WERI-Rb-1 (cell line): ENCODE measurements around the gene LMF2.

Experiments used
- DNase-seq: peaks from one replicate; pipeline ENCODE4 v3.0.0-alpha.2; 2020
- H3K27ac ChIP-seq: fragments of 250-450 bp; sonication (Bioruptor Pico); 2 replicates; pipeline ENCODE4 v1.5.1; 2020; ENCODE audit warnings: mild to moderate bottlenecking, moderate library complexity
- H3K27me3 ChIP-seq: fragments of 250-450 bp; sonication (Bioruptor Pico); 2 replicates; pipeline ENCODE4 v1.5.1; 2021; ENCODE audit warnings: mild to moderate bottlenecking, low read depth, moderate library complexity; ENCODE audit not compliant: insufficient read depth, severe bottlenecking
- H3K36me3 ChIP-seq: fragments of 250-450 bp; sonication (Bioruptor Pico); 2 replicates; pipeline ENCODE4 v1.5.1; 2020; ENCODE audit warnings: mild to moderate bottlenecking, moderate library complexity
- H3K4me3 ChIP-seq: 2 replicates; pipeline ENCODE4 v1.5.1; 2011; ENCODE audit warnings: low read depth, mild to moderate bottlenecking, control low read depth, low read length
- H3K9me3 ChIP-seq: fragments of 250-450 bp; sonication (Bioruptor Pico); 2 replicates; pipeline ENCODE4 v1.5.1; 2021; ENCODE audit warnings: mild to moderate bottlenecking, moderate library complexity; ENCODE audit not compliant: severe bottlenecking
- TF ChIP-seq, protein P1 (sequence below): IDR thresholded peaks from 2 replicates; pipeline ENCODE4 v1.5.1; 2011; ENCODE audit warnings: low read depth, mild to moderate bottlenecking, control low read depth, inconsistent platforms, low read length

Gene LMF2

DNA sequence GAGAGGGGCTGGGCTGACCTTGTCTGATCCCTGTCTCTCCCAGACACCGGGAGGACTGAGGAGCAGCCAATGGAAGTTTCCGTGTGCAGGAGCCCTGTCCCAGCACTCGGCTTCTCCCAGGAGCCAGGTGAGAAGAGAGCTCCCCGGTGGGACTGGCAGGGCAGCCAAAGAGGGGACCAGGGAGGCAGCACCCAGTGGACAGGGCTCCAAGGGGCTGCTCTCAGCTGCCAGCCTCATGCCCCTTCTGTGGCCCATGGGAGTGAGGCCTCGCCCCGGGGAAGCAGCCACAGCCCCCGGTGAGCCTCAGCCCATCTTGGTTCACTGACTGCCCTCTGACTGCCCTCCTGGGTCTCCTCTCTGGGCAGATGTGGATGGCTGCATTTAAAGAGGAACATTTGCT is 11.1 kb upstream of the LMF2 start:
- DNase-seq = no peak
- H3K27me3 ChIP-seq = no peaks in the 10 kb centered on the region
- peaks cover 89% of the 10 kb centered on the region for H3K36me3 ChIP-seq
- no peaks in the 10 kb centered on the region for H3K9me3 ChIP-seq
- TF ChIP-seq, protein P1, sequence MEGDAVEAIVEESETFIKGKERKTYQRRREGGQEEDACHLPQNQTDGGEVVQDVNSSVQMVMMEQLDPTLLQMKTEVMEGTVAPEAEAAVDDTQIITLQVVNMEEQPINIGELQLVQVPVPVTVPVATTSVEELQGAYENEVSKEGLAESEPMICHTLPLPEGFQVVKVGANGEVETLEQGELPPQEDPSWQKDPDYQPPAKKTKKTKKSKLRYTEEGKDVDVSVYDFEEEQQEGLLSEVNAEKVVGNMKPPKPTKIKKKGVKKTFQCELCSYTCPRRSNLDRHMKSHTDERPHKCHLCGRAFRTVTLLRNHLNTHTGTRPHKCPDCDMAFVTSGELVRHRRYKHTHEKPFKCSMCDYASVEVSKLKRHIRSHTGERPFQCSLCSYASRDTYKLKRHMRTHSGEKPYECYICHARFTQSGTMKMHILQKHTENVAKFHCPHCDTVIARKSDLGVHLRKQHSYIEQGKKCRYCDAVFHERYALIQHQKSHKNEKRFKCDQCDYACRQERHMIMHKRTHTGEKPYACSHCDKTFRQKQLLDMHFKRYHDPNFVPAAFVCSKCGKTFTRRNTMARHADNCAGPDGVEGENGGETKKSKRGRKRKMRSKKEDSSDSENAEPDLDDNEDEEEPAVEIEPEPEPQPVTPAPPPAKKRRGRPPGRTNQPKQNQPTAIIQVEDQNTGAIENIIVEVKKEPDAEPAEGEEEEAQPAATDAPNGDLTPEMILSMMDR = no peak
- H3K4me3 ChIP-seq = no peak overlapping the region
- H3K27ac ChIP-seq = no peak overlapping the region

DNA sequence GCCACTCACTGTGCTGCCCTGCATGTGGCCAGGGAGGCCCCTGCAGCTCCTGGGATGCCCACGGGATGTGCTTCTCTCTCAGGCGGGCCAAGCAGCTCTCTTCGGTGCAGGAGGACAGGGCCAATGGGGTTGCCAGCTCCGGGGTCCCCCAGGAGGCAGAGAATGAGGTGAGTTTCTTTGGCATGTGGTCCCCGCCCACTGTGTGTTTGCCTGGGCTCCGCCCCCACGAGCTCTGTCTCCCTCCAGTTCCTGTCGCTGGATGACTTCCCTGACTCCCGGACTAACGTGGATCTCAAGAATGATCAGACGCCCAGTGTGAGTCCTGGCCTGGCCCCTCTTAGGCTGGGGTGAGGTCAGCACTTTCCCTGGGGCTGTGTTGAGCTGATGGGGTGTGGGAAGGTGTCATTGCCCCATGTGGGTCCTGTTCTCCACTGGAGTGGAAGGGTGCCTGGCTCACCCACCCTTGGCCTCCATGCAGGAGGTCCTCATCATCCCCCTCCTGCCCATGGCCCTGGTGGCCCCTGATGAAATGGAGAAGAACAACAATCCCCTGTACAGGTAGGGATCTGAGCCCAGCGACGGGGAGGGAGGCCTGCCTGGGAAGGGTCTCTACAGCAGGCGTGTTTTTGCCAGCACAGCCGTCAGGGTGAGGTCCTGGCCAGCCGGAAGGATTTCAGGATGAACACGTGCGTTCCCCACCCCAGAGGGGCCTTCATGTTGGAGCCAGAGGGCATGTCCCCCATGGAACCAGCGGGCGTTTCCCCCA is 10.2 kb upstream of the LMF2 start:
- H3K4me3 ChIP-seq = no peak overlapping the region

DNA sequence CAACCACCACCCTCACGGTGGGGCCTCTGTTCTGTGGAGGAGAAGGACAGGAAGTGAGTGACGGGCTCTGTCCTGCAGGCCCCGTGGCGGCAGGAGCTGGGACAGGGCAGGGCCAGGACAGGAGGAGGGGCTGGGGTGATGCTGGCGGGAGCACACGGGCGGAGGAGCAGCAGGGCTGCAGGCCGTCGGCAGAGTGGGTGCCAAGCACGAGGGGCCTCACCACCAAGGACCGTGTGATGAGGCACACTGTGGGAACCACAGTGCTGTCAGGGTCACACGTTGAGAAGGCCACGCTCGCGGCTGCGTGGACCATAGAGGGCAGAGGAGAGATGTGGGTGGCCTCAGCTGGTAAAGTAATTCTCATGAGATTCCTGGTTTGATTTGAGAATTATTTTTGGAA is 9.4 kb upstream of the LMF2 start:
- TF ChIP-seq, protein P1 = no peak
- Histone ChIP-seq H3K36me3 (peaks cover 81% of the 10 kb centered on the region), H3K4me3 (no peak overlapping the region), H3K27me3 (no peaks in the 10 kb centered on the region), H3K9me3 (no peaks in the 10 kb centered on the region), H3K27ac (no peak overlapping the region)
- no peak for DNase-seq

More for the DNA sequence above, 10.2 kb upstream of the LMF2 start:
- no peaks in the 10 kb centered on the region for H3K9me3 ChIP-seq
- H3K36me3 ChIP-seq = peaks cover 84% of the 10 kb centered on the region
- DNase-seq = no peak
- H3K27me3 ChIP-seq = no peaks in the 10 kb centered on the region
- TF ChIP-seq, protein P1 = no peak
- H3K27ac ChIP-seq = no peak overlapping the region

DNA sequence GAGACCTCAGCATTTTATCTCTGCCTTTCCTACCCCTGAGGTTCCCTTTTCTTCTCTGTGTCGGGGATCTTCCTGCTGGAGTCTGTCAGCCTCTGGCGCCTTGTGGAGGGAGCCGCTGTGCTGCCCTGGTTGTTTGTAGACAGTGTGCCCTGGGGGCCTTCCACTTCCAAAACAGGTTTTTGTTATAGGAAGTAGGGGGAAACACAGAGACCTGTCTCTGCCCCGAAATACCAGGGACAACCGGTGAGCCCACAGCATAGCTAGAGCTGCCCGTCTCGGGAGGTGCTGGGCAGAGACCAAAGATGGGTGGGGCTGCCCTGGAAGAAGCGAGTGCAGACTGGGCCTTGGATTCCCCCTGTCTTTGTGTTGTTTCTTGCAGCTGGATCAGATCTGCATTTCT is 8.6 kb upstream of the LMF2 start:
- Histone ChIP-seq H3K27ac (no peak overlapping the region), H3K36me3 (peaks cover 77% of the 10 kb centered on the region), H3K9me3 (no peaks in the 10 kb centered on the region), H3K27me3 (no peaks in the 10 kb centered on the region), H3K4me3 (no peak overlapping the region)
- DNase-seq = no peak
- TF ChIP-seq, protein P1 = no peak

DNA sequence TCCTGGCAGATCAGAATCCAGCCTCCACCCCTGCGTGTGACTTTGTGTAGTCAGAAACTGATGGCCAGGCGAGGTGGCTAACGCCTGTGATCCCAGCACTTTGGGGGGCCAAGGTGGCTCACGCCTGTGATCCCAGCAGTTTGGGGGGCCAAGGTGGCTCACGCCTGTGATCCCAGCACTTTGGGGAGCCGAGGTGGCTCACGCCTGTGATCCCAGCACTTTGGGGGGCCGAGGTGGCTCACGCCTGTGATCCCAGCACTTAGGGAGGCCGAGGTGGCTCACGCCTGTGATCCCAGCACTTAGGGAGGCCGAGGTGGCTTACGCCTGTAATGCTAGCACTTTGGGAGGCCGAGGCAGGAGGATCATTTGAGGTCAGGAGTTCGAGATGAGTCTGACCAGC is 5.7 kb upstream of the LMF2 start:
- H3K36me3 ChIP-seq = peaks cover 67% of the 10 kb centered on the region
- no peak overlapping the region; the same call in 1 of the 2 replicates for H3K27ac ChIP-seq

More for the DNA sequence above, 5.7 kb upstream of the LMF2 start:
- H3K27me3 ChIP-seq = no peaks in the 10 kb centered on the region
- TF ChIP-seq, protein P1 = no peak
- no peak overlapping the region for H3K4me3 ChIP-seq
- H3K9me3 ChIP-seq = no peaks in the 10 kb centered on the region
- no peak for DNase-seq
